A172 (cell line): Measurements from ENCODE around the gene NIP7. TPM values are rescaled to one million over a fixed set of nuclear protein-coding genes. Genes with fewer than 3 reads are reported as not detected.
"Not testable (repeated sequence)": the region's sequence is repeated elsewhere in the genome, so short reads cannot be mapped to it uniquely, and the experiment has no call there.

Source experiments
- DNase-seq: peaks from one replicate; pipeline ENCODE4 v3.0.0-alpha.2; 2015; ENCODE audit warnings: low spot score
- total RNA-seq: library from RNA; depleted of rRNA; stranded (reverse); fragments of >200 nt; shearing (Covaris generic); gene quantifications from 2 replicates; pipeline ENCODE4 v1.2.3, GENCODE V29; 2014

NIP7 gene
- total RNA-seq, 1 experiment from 2014 or later, result 42.0 TPM

DNA sequence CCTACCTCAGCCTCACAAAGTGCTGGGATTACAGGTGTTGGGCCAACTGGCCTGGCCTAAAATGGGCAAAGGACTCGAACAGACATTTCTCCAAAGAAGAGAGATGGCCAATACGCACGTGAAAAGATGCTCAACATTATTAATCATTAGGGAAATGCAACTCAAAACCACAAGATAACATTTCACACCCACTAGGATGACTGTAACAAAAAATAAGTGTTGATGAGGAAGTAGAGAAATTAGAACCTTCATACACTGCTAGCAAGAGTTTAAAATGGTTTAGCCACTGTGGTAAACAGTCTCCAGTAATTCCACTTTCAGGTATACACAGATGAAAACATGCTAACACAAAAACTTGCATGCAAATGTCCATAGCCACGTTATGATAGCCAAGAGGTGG, 6.4 kb downstream of the NIP7 start:
- DNase-seq, result no peak

- no peak for DNase-seq
These were observed 7.1 kb downstream of the NIP7 start for GRCh38 chr16:69346683-69347082.

GRCh38 chr16:69348222-69348621, 8.7 kb downstream of the NIP7 start:
- no peak for DNase-seq

GRCh38 chr16:69349536-69349935, 10.0 kb downstream of the NIP7 start:
- no peak for DNase-seq

DNA sequence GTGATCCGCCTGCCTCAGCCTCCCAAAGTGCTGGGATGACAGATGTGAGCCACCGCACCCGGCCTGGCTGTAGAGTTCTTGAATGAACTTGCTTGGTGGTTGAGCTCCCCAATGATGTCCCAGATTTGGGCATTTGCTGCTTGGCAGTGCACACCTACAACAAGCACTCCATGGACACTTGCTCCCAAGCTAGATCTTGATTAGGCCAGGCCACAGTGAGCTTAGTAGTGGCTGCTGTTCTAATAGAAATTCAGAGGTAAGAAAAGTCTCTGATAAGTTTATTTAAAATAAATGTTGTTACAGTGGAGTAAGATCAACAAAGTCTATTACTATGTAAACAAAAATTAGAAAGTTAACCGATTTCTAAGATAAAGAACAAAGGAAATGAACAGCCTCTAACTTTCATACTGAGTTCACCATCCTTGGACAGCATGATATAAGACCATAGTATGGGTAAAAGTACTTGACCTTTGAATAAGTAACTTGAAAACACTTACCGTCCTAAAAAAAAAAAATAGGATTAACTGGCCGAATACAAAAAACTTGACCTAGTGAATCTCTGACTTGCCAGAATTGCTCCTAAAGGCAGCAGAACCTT, 11.1 kb downstream of the NIP7 start:
- no peak for DNase-seq

GRCh38 chr16:69351309-69352027, 11.9 kb downstream of the NIP7 start, which contains the start of gene TMED6:
TMED6 (minus strand) TSS chr16:69351786; CDS start chr16:69351753, 33 bp downstream.
- DNase-seq, result no peak

GRCh38 chr16:69360070-69360469, 20.5 kb downstream of the NIP7 start:
- DNase-seq, result not testable (repeated sequence)

DNA sequence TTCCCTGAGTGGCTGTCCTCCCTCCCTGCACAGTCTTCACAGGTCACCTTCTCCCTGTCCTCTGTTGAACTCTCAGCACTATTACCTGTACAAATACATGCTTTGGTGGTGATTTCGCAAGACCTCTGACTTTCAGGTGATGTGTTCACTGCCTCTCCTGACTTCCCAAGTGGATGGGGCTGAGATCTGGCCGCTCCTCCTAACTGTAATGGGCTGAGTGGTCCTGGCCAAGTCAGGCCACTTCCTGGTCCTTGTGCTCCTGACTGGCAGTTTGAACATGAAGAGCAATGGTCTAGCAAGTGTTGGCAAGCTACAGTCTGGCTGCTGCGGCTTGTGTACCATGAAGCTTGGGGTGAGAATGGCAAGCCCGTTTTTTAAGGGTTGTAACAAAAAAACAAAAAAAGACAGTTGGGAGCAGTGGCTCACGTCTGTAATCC, 23.7 kb downstream of the NIP7 start:
- no peak for DNase-seq

- DNase-seq, result no peak
These were observed 24.5 kb downstream of the NIP7 start for GRCh38 chr16:69364088-69364487.

DNA sequence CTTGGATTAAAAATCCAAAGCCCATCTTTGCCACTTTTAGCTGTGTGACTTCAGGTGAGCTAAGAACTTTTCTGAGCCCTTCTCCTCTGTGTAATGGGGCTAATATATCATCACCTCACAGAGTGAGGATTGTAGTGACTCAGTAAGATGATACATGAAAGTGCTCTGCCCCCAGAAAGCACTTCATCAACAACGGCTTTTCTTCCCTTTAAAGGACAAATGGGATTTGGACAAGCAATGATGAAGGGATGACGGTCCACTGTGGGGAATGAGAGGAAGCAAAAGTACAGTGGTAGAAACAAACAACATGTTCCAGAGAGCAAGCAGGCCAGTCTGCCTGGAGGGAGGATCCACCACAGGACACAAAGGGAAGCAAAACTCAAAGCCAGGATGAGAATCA, 26.3 kb downstream of the NIP7 start:
- DNase-seq, result no peak

GRCh38 chr16:69366431-69366830, 26.9 kb downstream of the NIP7 start:
- DNase-seq, result no peak

DNA sequence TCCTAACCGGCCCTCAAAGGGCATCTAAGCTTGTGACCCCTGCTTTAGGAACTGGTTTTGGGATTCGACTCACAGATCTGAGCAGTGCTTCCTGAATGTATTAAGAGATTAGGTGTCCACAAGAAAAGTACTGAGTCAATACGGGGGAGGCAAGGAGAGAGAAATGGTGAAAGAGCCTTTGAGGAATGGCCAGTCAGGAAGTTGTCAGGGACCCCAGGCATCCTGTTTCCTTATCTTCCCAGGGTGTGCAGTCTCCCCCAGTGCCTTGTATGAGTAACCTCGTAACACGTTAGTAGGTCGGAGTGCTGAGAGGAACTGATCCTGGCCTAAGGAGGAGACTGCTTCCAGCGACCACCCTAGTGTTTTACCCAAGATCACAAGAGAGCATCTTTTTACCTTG, 28.4 kb downstream of the NIP7 start:
- DNase-seq, result no peak

DNA sequence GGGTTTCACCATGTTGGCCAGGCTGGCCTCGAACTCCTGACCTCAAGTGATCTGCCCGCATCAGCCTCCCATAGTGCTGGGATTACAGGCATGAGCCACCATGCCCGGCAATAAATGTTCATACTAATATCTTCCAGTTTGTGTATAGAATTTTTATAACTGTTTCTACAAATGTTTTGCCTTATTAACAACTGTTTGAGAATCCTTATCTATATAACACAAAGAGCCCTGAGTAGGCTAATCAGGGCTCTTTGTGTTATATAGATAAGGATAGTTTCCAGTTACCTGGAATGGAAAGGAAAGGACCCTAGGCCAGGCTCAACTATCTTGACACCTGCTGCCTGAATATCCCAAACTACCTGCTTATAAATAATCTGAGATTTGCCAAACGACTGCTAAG, 29.3 kb downstream of the NIP7 start:
- no peak for DNase-seq

- no peak for DNase-seq
These were observed 32.0 kb downstream of the NIP7 start for GRCh38 chr16:69371564-69371963.

DNA sequence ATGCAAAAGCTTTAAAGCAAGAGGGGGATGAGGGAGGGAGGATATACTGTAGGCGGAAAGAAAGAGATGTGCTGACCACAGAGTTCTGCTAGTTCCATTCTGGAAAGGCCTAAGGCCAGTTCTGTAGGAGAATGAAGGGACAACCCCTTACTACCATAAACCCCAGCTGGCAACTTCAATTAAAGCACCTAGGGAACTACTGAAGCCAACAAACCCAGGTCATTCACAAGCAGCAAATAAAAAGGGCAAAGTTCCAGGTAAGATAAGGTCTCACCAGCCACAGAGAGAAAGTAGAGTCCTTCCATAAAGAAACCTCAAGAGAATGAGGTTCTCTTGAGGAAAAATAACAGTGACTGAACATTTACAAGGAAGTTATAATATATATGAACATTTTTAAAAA, 33.4 kb downstream of the NIP7 start:
- DNase-seq, result no peak

DNA sequence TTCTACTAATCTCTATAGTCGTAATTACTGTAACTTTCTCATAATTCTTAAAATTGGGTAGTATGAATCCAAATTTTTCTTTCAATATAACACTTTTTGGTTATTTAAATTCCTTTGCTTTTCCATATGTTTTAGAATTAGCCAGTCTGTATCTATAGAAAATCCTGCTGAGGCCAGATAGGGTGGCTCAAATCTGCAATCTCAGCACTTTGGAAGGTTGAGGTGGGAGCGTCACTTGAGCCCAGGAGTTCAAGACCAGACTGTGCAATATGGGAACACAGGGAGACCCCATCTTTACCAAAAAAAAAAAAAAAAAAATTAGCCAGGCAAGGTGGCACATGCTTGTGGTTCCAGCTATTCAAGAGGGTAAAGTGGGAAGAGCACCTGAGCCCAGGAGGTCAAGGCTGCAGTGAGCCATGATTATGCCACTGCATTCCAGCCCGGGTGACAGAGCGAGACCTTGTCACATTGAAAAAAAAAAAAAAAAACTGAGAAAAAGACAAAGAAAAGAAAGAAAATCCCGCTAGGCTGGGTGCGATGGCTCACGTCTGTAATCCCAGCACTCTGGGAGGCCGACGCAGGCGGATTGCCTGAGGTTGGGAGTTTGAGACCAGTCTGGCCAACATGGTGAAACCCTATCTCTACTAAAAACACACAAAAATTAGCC, 37.0 kb downstream of the NIP7 start:
- no peak for DNase-seq

DNA sequence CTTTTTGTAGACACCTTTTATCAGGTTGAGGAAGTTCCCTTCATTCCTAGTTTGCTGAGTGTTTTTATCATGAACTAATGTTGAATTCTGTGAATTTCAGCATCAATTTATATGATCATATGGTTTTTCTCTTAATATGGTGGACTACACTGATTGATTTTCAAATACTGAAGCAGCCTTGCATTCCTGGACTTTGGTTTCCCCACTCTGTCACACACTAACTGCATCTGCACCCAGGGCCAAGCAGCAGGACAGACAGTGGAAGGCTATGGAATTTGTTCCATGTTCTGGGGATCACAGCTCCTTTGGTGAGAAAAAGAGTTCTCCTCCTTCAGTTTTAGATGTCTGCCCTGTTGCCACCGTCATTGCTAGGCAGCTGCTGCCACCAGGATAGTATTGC, 38.5 kb downstream of the NIP7 start:
- DNase-seq, result no peak

DNA sequence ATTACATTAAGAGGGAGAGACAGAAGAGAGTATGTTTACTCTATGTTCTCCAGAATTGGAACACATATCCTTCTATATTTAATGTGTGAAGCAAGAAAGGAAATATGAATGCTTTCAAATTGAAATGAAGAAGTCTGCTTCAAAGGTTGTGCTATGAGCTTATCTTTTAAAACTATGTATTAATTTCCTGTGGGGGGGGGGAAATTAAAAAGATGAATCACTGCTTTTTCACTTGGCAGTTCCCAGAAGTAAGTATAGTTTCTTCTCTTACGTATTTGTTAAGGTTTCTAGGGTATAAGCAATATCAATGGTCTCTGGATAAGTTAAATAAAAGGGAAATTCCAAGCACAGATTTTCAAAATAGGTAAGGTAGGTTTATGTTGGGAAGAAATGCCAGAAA, 39.2 kb downstream of the NIP7 start:
- DNase-seq, result no peak

GRCh38 chr16:69381231-69381630, 41.7 kb downstream of the NIP7 start:
- DNase-seq, result no peak

DNA sequence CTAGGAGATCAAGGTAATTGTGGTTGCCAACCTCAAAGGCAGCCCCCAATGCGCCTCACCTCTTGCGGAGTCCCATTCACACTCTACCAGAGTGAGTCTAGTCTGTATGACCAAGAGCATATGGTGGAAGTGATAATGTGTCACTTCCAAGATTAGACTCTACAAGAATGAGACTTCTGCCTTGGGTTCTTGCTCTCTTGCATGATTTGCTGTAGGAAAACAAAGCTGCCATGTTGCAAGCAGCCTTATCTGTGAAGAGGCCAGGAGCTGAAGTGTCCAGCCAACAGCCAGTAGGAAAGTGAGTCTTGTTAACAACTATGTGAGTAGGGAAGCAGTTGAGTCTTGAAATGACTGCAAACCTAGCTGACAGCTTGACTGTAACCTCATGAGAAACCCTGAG, 42.8 kb downstream of the NIP7 start:
- DNase-seq, result no peak

DNA sequence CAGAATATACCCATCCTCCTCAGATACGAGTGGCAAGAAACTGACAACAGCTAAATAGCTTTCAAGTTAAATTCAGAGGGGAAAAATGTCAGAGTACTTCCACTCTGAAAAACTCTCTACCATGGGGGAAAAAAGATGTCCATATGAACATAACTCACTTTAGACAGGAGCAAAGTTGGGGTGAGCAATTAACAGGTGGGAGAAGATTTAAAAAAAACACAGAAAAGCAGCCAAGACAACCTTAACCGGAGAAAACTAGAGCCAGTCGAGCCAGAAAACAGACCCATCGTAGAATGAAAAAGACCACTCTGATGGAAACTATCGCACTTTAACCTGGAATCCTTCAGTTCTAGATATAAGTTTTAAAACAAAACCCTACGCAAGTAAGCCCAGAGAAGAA, 45.4 kb downstream of the NIP7 start:
- DNase-seq, result no peak

- peak; percentile 37 for DNase-seq
These were observed 47.0 kb downstream of the NIP7 start for GRCh38 chr16:69386596-69386995.
